ENCODE results near the gene ANKRD34C.
A peak's percentile ranks its signal among the peaks of the same experiment; 100 is the strongest.

The ANKRD34C gene

GRCh38 chr15:79329171-79329611, 46.7 kb downstream of the ANKRD34C start:
- Histone ChIP-seq H3K27ac (ENCODE audit: low read depth, low read length) (peak overlapping the region; percentile 87), H3K79me2 (ENCODE audit: control insufficient read depth, insufficient read depth, low read length, unreplicated experiment) (no peaks in the 10 kb centered on the region), H3K4me1 (ENCODE audit: control insufficient read depth, insufficient read depth, low read length, unreplicated experiment) (peaks cover 14% of the 10 kb centered on the region), H3K4me3 (ENCODE audit: low read depth, low read length) (no peak overlapping the region), H2AFZ (ENCODE audit: low read length, unreplicated experiment) (no peak overlapping the region), H3K27me3 (ENCODE audit: insufficient read depth, low read length) (no peaks in the 10 kb centered on the region), H3K36me3 (ENCODE audit: insufficient read depth, low read length) (no peaks in the 10 kb centered on the region)
